Vagina (tissue), 2 donors: Measurements from ENCODE around the gene ZBTB2. TPM values are rescaled to one million over a fixed set of nuclear protein-coding genes. Genes with fewer than 3 reads are reported as not detected.
"Not testable (repeated sequence)": the region's sequence is repeated elsewhere in the genome, so short reads cannot be mapped to it uniquely, and the experiment has no call there.

Source experiments
- DNase-seq, 2 donors: peaks; one replicate each; pipeline ENCODE4 v3.0.0-alpha.2; 2017; ENCODE audit errors: extremely low spot score in 2 of 2
- H3K27ac ChIP-seq: fragments of 200-600 bp; sonication (generic); one replicate; pipeline ENCODE4 v1.5.1; 2019
- H3K27me3 ChIP-seq: fragments of 200-600 bp; sonication (generic); one replicate; pipeline ENCODE4 v1.5.1; 2019
- H3K36me3 ChIP-seq, 2 donors: fragments of 200-600 bp; sonication (generic); one replicate each; pipeline ENCODE4 v1.5.1; 2017 to 2019
- H3K4me1 ChIP-seq: fragments of 200-600 bp; sonication (generic); one replicate; pipeline ENCODE4 v1.5.1; 2019
- H3K4me3 ChIP-seq, 2 donors: fragments of 200-600 bp; sonication (generic); 1 replicate in 1 of 2; 2 replicates in 1 of 2; pipeline ENCODE4 v1.5.1; 2016 to 2019
- H3K9me3 ChIP-seq: fragments of 200-600 bp; sonication (generic); one replicate; pipeline ENCODE4 v1.5.1; 2019
- POLR2A ChIP-seq, 2 donors: fragments of 450-650 bp; IDR thresholded peaks; one replicate each; pipeline ENCODE4 v1.6.1; 2017; ENCODE audit warnings: antibody characterized with exemption in 2 of 2, mild to moderate bottlenecking in 2 of 2, moderate library complexity in 2 of 2
- POLR2AphosphoS5 ChIP-seq, 2 donors: sonication (generic); formaldehyde crosslinking; IDR thresholded peaks; one replicate each; pipeline ENCODE4 v1.9.0; 2017; ENCODE audit warnings: antibody characterized with exemption in 2 of 2, mild to moderate bottlenecking in 2 of 2, low read depth in 1 of 2; ENCODE audit not compliant: insufficient read depth in 1 of 2
- intact Hi-C: fragments of 100-400 bp; cut with DNase I; formaldehyde crosslinking; loops from one replicate; pipeline ENCODE4 v1.15.1; 2023
- total RNA-seq: library from RNA; depleted of rRNA; stranded (reverse); fragments of >200 nt; gene quantifications from one replicate; pipeline ENCODE4 v1.2.3, GENCODE V29; 2016
- TF ChIP-seq, protein P1 (sequence below), 3 experiments: fragments of 450-650 bp in 2 of 3; fragments of 200-600 bp in 1 of 3; sonication (generic) in 1 of 3; IDR thresholded peaks; one replicate each; pipeline ENCODE4 v1.5.1; 2017 to 2019; ENCODE audit warnings: antibody characterized with exemption in 3 of 3, mild to moderate bottlenecking in 2 of 3, moderate library complexity in 2 of 3

The ZBTB2 gene
- total RNA-seq, 1 donor from 2014 or later, result 15.0 TPM

DNA sequence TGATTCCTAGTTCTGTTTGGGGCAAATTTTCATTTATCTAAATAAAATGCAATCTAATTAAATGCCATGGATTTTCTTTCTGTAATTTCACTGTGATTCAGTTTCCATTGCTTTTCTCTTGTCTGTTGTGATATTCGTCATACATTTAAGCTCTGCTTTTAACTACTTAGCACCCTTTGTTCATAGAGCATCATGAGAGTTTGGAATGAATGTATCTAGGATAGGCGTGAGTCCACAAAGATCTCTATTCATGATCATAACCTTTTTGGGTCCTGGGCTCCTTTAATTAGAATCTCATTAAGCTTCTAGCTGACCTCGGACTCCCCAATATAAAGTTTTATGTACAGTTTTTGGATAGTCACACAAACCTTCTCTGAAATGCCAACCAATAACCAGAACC is 32.9 kb downstream of the ZBTB2 start:
- H3K36me3 ChIP-seq, result peaks cover 0 to 18% of the 10 kb centered on the region in 2 donors
- H3K9me3 ChIP-seq, result no peaks in the 10 kb centered on the region
- no peak for DNase-seq
- no peak overlapping the region for H3K4me3 ChIP-seq
- TF ChIP-seq, protein P1, sequence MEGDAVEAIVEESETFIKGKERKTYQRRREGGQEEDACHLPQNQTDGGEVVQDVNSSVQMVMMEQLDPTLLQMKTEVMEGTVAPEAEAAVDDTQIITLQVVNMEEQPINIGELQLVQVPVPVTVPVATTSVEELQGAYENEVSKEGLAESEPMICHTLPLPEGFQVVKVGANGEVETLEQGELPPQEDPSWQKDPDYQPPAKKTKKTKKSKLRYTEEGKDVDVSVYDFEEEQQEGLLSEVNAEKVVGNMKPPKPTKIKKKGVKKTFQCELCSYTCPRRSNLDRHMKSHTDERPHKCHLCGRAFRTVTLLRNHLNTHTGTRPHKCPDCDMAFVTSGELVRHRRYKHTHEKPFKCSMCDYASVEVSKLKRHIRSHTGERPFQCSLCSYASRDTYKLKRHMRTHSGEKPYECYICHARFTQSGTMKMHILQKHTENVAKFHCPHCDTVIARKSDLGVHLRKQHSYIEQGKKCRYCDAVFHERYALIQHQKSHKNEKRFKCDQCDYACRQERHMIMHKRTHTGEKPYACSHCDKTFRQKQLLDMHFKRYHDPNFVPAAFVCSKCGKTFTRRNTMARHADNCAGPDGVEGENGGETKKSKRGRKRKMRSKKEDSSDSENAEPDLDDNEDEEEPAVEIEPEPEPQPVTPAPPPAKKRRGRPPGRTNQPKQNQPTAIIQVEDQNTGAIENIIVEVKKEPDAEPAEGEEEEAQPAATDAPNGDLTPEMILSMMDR (IDR thresholded peaks at IDR 0.05), result no peak
- TF ChIP-seq POLR2AphosphoS5 (IDR thresholded peaks at IDR 0.05; ENCODE audit: insufficient read depth in 1 of 2, low read depth in 1 of 2), result no peak
- no peak for TF ChIP-seq POLR2A (IDR thresholded peaks at IDR 0.05)
- no peak overlapping the region for H3K27ac ChIP-seq
- no peaks in the 10 kb centered on the region for H3K27me3 ChIP-seq
- no peaks in the 10 kb centered on the region for H3K4me1 ChIP-seq
- intact Hi-C loops, result no loop called here

DNA sequence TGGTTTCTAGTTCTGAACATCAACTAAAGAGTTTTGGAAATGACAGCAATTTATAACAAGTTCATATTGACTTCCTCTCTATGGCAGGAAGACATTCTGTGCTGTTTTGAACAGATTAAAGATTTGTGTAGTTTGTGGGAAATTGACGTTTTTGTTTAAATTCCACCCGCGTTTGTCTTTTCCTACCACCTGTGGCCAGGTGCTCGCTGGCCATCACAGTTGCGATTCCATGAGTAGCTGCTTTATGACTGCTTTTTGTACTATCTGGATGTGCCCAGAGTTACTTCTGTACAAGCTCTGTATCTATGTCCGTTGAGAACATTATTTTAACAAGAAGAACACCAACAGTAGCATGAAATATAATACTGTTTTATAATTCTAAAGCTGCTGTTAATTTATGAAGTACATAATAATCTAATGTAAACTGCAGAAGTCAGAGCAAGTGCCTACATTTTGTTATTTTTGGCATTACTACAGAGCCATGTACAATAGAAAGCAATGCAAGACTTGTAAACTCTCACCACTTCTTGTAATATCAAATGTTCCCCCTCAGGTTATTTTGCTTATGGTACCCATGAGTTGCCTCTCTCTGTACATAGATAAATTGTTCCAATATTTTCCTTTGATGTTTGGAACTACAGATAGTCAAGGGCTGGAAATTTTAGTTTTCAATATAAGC is 33.5 kb downstream of the ZBTB2 start:
- intact Hi-C loops, result no loop called here
- Histone ChIP-seq H3K36me3 (peaks cover 0 to 18% of the 10 kb centered on the region in 2 donors), H3K4me1 (no peaks in the 10 kb centered on the region)

DNA sequence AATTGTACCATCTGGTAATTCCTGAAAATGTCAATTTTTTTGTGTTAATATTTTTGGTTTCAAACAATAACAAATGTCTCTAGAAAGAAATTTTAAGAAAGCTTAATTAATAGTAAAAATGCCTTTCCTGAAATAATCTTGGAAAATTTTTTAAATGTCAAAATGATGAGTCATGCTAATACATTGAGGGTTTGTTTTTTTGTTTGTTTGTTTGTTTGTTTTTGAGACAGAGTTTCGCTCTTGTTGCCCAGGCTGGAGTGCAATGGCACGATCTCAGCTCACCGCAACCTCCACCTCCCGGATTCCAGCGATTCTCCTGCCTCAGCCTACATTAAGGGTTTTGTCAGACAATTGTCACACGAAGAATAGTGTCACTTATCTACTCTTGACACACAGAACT is 34.4 kb downstream of the ZBTB2 start:
- DNase-seq, H3K4me3 ChIP-seq, H3K27ac ChIP-seq, intact Hi-C loops, H3K9me3 ChIP-seq, H3K4me1 ChIP-seq, H3K27me3 ChIP-seq: not testable (repeated sequence)
- peaks cover 0 to 10% of the 10 kb centered on the region in 2 donors for H3K36me3 ChIP-seq

More for the DNA sequence above, 33.5 kb downstream of the ZBTB2 start:
- Histone ChIP-seq H3K4me3 (no peak overlapping the region), H3K9me3 (no peaks in the 10 kb centered on the region), H3K27ac (no peak overlapping the region), H3K27me3 (no peaks in the 10 kb centered on the region)
- no peak for DNase-seq
- no peak for TF ChIP-seq POLR2AphosphoS5 (IDR thresholded peaks at IDR 0.05; ENCODE audit: insufficient read depth in 1 of 2, low read depth in 1 of 2)
- TF ChIP-seq POLR2A (IDR thresholded peaks at IDR 0.05), result no peak
- TF ChIP-seq, protein P1 (IDR thresholded peaks at IDR 0.05), result no peak

DNA sequence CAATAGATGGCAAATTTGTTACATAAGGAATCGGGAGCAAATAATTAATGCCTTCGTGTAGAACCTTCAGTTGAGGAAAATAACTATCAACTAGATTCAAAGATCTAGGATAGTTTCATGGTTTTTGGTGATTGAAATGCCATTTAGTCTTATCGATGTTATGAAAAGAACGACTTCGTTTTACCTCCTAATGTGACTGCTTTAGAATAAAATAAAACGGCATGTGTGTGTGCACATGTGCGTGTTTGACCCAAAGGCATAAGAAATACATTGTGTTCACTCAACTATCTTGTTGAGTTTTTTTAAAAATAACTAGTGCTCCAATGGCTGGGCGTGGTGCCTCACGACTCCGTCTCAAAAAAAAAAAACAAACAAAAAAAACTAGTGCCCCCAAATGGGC is 37.6 kb downstream of the ZBTB2 start:
- H3K27me3 ChIP-seq, result no peaks in the 10 kb centered on the region
- H3K4me1 ChIP-seq, result no peaks in the 10 kb centered on the region
- H3K9me3 ChIP-seq, result no peaks in the 10 kb centered on the region
- H3K36me3 ChIP-seq, result no peaks in the 10 kb centered on the region
- no peak for DNase-seq
- H3K4me3 ChIP-seq, result no peak overlapping the region
- H3K27ac ChIP-seq, result no peak overlapping the region
- intact Hi-C loops, result no loop called here
- TF ChIP-seq, protein P1 (IDR thresholded peaks at IDR 0.05), result no peak
- TF ChIP-seq POLR2A (IDR thresholded peaks at IDR 0.05), result no peak
- no peak for TF ChIP-seq POLR2AphosphoS5 (IDR thresholded peaks at IDR 0.05; ENCODE audit: insufficient read depth in 1 of 2, low read depth in 1 of 2)

DNA sequence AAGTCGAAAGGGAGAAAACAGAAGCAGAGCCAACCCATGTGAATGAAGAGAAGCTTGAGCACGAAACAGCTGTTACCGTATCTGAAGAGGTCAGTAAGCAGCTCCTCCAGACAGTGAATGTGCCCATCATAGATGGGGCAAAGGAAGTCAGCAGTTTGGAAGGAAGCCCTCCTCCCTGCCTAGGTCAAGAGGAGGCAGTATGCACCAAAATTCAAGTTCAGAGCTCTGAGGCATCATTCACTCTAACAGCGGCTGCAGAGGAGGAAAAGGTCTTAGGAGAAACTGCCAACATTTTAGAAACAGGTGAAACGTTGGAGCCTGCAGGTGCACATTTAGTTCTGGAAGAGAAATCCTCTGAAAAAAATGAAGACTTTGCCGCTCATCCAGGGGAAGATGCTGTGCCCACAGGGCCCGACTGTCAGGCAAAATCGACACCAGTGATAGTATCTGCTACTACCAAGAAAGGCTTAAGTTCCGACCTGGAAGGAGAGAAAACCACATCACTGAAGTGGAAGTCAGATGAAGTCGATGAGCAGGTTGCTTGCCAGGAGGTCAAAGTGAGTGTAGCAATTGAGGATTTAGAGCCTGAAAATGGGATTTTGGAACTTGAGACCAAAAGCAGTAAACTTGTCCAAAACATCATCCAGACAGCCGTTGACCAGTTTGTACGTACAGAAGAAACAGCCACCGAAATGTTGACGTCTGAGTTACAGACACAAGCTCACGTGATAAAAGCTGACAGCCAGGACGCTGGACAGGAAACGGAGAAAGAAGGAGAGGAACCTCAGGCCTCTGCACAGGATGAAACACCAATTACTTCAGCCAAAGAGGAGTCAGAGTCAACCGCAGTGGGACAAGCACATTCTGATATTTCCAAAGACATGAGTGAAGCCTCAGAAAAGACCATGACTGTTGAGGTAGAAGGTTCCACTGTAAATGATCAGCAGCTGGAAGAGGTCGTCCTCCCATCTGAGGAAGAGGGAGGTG is 38.7 kb downstream of the ZBTB2 start:
- no peaks in the 10 kb centered on the region for H3K27me3 ChIP-seq
- no peaks in the 10 kb centered on the region for H3K36me3 ChIP-seq
- H3K4me3 ChIP-seq, result no peak overlapping the region
- DNase-seq, result no peak
- no peak overlapping the region for H3K27ac ChIP-seq
- no peaks in the 10 kb centered on the region for H3K9me3 ChIP-seq
- no peaks in the 10 kb centered on the region for H3K4me1 ChIP-seq
- intact Hi-C loops, result no loop called here
- TF ChIP-seq POLR2AphosphoS5 (IDR thresholded peaks at IDR 0.05; ENCODE audit: insufficient read depth in 1 of 2, low read depth in 1 of 2) (no peak), POLR2A (IDR thresholded peaks at IDR 0.05) (no peak)
- TF ChIP-seq, protein P1 (IDR thresholded peaks at IDR 0.05), result no peak
